ENCODE results near the gene SLC25A47. TPM values are rescaled to one million over a fixed set of nuclear protein-coding genes. Genes with fewer than 3 reads are reported as not detected.

The SLC25A47 gene
- total RNA-seq, 1 experiment from 2014 or later: not detected

- ChIA-PET POLR2A (no interaction called here), CTCF (no interaction called here)
- no peak overlapping the region for H3K4me3 ChIP-seq (ENCODE audit: low read depth in 2 of 2, low read length in 2 of 2)
- DNase-seq (ENCODE audit: low read depth, low spot score): no peak
- H3K36me3 ChIP-seq (ENCODE audit: control insufficient read depth, insufficient read depth, low read length): peaks cover 12% of the 10 kb centered on the region
- no peak overlapping the region for H3K27ac ChIP-seq (ENCODE audit: low read length)
- no peak for ATAC-seq
- in situ Hi-C loops (cut with HindIII; ENCODE audit: low pct_unique_long_range_greater_than_20kb, low sequenced_read_pairs): no loop called here
- TF ChIP-seq POLR2AphosphoS5 (IDR thresholded peaks at IDR 0.05; ENCODE audit: low read depth, low read length) (no peak), TCF7L2 (IDR thresholded peaks at IDR 0.05; ENCODE audit: low read depth, low read length) (no peak), SIN3A (IDR thresholded peaks at IDR 0.05; ENCODE audit: borderline replicate concordance, insufficient read depth, low read depth, low read length) (no peak)
- TF ChIP-seq, protein P1, sequence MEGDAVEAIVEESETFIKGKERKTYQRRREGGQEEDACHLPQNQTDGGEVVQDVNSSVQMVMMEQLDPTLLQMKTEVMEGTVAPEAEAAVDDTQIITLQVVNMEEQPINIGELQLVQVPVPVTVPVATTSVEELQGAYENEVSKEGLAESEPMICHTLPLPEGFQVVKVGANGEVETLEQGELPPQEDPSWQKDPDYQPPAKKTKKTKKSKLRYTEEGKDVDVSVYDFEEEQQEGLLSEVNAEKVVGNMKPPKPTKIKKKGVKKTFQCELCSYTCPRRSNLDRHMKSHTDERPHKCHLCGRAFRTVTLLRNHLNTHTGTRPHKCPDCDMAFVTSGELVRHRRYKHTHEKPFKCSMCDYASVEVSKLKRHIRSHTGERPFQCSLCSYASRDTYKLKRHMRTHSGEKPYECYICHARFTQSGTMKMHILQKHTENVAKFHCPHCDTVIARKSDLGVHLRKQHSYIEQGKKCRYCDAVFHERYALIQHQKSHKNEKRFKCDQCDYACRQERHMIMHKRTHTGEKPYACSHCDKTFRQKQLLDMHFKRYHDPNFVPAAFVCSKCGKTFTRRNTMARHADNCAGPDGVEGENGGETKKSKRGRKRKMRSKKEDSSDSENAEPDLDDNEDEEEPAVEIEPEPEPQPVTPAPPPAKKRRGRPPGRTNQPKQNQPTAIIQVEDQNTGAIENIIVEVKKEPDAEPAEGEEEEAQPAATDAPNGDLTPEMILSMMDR (IDR thresholded peaks at IDR 0.05): no peak
- TF ChIP-seq, protein P2, sequence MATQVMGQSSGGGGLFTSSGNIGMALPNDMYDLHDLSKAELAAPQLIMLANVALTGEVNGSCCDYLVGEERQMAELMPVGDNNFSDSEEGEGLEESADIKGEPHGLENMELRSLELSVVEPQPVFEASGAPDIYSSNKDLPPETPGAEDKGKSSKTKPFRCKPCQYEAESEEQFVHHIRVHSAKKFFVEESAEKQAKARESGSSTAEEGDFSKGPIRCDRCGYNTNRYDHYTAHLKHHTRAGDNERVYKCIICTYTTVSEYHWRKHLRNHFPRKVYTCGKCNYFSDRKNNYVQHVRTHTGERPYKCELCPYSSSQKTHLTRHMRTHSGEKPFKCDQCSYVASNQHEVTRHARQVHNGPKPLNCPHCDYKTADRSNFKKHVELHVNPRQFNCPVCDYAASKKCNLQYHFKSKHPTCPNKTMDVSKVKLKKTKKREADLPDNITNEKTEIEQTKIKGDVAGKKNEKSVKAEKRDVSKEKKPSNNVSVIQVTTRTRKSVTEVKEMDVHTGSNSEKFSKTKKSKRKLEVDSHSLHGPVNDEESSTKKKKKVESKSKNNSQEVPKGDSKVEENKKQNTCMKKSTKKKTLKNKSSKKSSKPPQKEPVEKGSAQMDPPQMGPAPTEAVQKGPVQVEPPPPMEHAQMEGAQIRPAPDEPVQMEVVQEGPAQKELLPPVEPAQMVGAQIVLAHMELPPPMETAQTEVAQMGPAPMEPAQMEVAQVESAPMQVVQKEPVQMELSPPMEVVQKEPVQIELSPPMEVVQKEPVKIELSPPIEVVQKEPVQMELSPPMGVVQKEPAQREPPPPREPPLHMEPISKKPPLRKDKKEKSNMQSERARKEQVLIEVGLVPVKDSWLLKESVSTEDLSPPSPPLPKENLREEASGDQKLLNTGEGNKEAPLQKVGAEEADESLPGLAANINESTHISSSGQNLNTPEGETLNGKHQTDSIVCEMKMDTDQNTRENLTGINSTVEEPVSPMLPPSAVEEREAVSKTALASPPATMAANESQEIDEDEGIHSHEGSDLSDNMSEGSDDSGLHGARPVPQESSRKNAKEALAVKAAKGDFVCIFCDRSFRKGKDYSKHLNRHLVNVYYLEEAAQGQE (IDR thresholded peaks at IDR 0.05; ENCODE audit: insufficient read depth in 1 of 2, low read depth in 2 of 2, low read length in 1 of 2): no peak
- no peaks in the 10 kb centered on the region for H3K4me1 ChIP-seq (ENCODE audit: control insufficient read depth, insufficient read depth, low read length)
- no TSS peak for BruUV-seq (replicated peaks)
- no peaks in the 10 kb centered on the region for H3K27me3 ChIP-seq (ENCODE audit: control insufficient read depth, insufficient read depth, low read length)
- H3K9me3 ChIP-seq (ENCODE audit: control insufficient read depth, insufficient read depth, low read depth, low read length): no peaks in the 10 kb centered on the region
- intact Hi-C loops (cut with micrococcal nuclease; ENCODE audit: unreplicated experiment): no loop called here
These were observed 35.3 kb downstream of the SLC25A47 start for GRCh38 chr14:100358396-100358795.

DNA sequence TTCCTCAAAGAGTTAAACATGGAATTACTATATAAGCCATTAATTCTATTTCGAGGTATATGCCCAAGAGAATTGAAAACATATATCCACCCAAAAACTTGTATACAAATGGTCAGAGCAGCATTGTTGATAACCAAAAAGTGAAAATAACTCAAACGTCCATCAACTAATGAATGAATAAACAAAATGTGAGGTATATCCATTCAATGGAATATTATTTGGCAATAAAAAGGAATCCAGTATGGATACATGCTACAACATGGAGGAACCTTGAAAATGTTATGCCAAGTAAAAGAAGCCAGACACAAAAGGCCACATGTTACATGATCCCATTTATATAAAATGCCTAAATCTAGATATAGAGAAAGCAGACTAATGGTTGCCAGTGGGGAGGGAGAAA is 36.0 kb downstream of the SLC25A47 start:
- ChIA-PET POLR2A (no interaction called here), CTCF (no interaction called here)
- intact Hi-C loops (cut with micrococcal nuclease; ENCODE audit: unreplicated experiment): no loop called here
- ATAC-seq (no peak), DNase-seq (ENCODE audit: low read depth, low spot score) (no peak)
- TF ChIP-seq, protein P1 (IDR thresholded peaks at IDR 0.05): no peak
- TF ChIP-seq POLR2AphosphoS5 (IDR thresholded peaks at IDR 0.05; ENCODE audit: low read depth, low read length) (no peak), SIN3A (IDR thresholded peaks at IDR 0.05; ENCODE audit: borderline replicate concordance, insufficient read depth, low read depth, low read length) (no peak), TCF7L2 (IDR thresholded peaks at IDR 0.05; ENCODE audit: low read depth, low read length) (no peak)
- TF ChIP-seq, protein P2 (IDR thresholded peaks at IDR 0.05; ENCODE audit: insufficient read depth in 1 of 2, low read depth in 2 of 2, low read length in 1 of 2): no peak
- no peak overlapping the region for H3K27ac ChIP-seq (ENCODE audit: low read length)
- no TSS peak for BruUV-seq (replicated peaks)
- no peaks in the 10 kb centered on the region for H3K9me3 ChIP-seq (ENCODE audit: control insufficient read depth, insufficient read depth, low read depth, low read length)
- in situ Hi-C loops (cut with HindIII; ENCODE audit: low pct_unique_long_range_greater_than_20kb, low sequenced_read_pairs): no loop called here
- H3K4me1 ChIP-seq (ENCODE audit: control insufficient read depth, insufficient read depth, low read length): no peaks in the 10 kb centered on the region
- H3K36me3 ChIP-seq (ENCODE audit: control insufficient read depth, insufficient read depth, low read length): peaks cover 12% of the 10 kb centered on the region
- H3K27me3 ChIP-seq (ENCODE audit: control insufficient read depth, insufficient read depth, low read length): no peaks in the 10 kb centered on the region
- no peak overlapping the region for H3K4me3 ChIP-seq (ENCODE audit: low read depth in 2 of 2, low read length in 2 of 2)
